Amniotic stem cell (primary cell): ENCODE data around the gene TJP3.

Source experiments
- DNase-seq: peaks from one replicate; lab custom pipeline; 2025; lab: John Stamatoyannopoulos, UW

TJP3 gene

DNA sequence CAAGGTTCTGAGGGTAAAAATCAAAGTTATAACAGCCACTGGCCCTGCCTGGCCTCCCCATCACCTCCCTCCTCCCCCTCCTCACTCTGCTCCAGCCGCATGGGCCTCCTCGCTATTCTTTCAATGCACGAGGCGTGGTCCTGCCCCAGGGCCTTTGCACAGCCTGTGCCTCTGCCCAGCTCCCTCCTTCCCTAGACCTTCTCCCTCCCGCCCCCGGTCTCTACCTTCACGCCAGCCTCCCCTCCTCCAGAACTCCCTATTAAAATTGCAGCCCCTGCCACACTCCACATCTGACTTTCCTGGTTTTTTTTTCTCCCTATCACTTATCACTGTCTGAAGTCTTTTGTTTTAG, 60.5 kb downstream of the TJP3 start:
- no peak for DNase-seq

DNA sequence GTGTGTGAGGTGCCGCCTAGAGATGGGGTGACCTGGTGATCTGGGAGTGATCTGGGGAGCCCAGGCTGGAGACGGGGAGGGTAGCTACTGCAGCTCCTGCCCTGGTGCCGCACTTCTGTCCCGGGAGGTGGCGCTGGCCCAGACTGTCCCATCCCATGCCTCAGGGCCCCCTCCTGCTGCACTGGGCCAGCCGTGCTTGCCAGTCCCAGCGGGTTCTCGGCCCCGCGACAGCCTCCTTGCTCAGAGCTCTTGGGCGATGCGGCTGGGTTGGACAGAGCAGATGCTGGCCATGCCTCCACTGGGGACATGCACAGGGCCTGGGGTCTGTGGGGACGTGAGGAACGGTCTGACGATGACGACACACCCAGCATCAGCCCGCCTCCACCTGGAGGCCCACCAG, 61.3 kb downstream of the TJP3 start:
- no peak for DNase-seq

DNA sequence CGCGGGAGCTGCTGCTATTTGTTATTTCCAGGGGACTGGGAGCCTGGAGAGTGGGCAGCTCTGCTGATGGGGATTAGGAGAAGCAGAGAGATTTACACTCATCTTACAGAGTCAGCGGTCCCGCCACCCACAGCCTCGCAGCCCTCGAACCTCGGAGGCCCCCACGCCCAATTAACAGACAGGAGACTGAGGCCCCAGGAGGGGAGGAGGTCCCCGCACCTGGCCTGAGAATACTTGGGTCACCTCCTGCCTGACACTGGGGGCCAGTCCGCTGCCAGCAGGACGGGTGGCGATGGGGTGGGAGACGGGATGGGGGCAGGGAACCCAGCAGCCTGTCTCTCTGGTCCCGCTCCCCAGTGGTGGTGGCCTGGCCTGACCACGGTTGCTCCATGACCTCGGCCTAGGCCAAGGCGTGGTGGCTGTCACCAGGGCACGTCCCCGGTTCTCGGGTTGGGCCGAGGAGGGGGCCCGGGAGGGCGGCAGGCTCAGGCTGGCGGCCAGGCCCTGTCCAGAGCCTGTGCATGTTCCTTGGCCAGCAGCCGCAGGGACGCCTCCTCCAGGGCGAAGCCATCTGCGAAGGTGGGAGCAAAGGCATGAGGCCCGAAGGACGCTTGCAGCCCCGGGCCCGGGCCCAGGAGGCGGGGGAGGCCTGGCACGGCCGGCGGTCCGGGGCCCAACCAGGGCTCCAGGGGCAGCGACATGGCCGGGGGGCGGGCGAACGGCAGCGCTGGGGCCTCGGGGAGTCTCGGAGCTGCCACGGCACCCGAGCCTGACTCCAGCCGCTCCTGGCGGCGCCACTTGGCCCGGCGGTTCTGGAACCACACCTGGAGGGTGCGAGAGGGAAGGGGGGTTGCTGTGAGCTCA, 62.2 kb downstream of the TJP3 start:
- DNase-seq: no peak

DNA sequence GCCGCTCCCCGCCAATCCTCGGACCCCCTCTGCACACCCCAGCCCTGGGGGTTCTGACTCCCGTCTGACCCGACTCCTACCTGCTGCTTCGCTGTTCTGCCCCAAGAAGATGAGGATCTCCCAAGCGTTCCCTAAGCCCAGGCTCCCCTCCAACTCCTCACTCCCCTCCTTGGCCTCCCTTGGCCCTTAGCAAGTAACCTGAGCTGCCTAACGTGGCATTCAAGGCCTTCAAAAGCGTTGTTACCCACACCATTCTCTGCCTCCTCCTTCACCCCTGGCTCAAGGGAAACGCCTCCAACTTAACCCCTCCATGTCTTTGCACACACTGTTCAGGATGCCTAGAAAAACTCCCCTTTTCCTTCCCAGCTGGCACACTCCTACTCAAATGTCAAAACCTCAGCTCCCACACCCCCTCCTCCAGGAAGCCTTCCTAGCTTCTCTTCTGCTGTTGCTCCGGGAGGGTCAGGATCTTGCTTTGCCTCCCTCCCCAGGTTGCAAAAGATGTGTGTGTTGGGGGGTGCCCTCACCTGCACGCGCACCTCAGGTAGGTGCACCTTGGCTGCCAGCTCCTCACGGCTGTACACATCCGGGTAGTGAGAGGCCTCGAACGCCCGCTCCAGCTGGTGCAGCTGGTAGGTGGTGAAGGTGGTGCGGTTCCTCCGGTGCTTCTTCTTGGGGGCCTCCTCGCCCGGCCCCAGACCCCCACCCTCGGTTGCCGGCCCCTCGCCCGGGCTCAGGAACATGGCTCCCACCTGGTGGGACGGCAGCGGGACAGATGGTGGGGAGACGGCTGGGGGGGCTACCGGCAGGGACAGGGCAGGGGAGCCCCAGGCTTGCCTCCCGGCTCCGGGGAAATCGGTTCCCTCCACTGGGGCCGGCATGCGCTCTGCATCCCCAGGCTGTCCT, 63.1 kb downstream of the TJP3 start:
- DNase-seq: no peak

DNA sequence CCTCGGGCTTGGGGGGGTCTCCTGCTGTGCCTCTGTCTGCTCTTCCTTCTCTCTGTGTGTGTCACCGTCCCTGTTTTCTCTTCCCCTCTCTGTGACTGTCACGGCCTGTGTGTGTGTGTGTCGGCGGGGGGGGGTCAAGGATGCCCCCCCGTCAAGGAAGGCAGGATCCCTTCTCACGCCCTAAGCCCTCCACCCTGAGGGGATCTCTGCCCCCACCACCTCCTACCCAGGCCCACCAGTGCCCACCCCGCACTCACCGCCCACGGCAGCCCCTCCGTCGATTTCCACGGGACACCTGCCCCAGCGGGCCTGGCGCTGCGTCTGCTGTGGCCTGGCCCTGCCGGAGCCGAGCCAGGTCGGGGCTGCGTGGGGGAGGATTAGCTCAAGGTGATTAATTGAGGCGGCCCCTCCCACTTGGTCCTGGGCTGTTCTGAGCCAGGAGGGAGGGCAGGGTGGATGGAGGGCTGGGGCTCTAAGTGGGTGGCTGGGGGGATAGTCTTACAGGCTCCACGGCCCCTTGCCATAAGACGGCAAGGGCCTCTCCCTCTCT, 63.8 kb downstream of the TJP3 start, which contains the start of gene RAX2:
TSS of gene RAX2 (minus strand) at position 323 of the 550 bp plus-strand sequence. CDS start 486 bp downstream, outside the sequence.
- DNase-seq: no peak

DNA sequence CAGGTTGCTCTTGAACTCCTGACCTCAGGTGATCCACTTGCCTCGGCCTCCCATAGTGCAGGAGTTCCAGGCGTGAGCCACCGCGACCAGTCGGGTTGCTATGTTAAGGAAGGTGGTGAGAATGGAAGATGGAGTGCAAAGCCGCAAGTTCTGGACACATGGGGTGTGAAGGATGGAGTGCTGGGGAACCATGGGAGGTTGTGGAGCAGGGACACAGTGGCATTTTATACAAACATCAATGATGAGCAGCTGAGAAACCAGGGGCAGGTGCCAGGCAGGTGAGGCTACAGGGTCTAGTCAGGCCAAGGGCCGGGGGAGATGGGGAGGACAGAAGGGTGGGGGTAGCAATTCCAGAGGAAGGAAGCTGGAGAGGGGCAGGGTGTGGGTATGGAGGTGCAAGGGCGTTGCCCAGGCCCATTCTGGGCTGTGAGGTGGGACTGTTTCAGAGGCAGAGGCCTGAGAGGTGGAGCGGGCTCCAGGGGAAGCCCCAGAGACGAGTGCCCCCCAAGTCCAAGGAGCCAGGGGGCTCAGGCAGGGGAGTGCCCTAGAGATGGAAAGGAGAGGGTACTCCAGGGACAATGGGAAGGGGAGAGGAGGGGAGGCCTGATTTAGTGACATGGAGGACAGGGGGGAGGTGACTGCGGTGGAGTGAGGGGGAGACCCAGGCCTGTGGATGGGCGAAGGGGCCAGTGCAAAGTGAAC, 65.8 kb downstream of the TJP3 start:
- no peak for DNase-seq

DNA sequence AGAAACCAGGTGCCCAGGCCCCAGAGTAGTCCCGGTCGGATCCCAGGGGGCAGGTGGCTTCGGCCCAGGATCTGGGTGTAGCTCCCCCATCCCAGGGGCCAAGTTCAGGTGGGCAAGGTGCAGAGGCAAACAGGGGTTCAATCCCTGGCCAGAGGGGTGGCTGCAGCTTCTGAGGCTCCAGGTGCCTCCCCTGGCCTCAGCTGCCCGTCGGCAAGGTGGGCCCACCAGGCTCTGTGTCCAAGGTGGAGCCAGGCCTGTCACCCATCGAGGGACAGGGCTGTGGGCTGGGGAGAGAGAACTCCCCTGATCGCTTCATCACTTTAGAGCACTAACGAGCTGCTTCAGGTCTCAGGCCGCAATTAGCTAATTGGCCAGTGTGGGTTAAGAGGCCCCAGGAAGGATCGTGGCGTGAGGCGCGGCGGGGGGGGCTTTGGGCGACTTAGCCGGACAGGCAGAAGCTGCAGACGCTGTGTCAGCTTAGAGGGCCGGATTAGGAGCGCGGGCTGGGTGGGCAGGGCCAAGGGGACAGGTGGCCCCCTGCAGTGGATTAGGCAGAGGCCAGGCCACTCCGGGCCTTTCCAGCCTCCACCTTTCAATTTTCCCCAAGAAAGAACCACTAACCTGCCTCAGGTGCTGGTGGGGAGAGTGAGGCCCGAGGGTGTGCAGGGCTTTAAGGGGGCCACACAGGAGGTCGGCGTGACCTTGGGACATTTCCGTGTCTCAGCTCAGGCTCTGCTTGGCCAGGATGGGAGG, 66.6 kb downstream of the TJP3 start:
- DNase-seq: no peak

DNA sequence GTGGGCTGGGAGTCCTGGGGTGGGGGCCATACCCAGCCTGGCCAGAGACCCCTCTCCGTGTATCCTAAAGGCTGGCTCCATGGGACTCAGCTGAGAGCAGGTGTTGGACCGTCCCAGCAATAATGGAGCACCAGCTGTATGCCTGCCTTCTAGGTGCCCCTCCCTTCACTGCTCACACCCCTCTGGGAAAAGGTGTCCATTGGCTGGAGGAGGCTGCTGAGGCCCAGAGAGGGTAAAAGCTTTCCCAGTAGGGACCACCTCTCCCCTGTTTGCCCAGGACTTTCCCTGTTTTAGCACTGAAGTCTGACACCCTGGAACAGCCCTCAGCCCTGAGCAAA, 67.2 kb downstream of the TJP3 start:
- no peak for DNase-seq

DNA sequence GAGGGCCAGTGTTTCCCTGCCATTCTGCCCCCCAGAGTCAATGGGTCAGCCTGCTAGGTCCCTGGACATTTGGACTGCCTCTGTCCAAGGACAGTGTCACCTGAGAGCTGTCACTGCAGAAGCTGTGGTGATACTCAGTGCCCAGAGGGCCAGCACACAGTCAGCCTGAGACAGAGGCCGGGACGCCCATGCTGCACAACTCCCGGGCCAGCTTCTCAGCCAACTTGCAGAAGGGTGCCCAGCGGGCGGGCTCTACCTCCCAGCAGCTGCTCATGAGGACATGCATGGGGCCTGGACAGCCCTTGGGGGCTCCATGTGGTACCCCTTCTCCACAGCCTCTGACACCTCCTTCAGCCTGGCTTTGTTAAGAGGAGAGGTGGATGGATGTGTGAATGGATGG, 67.6 kb downstream of the TJP3 start:
- DNase-seq: no peak

DNA sequence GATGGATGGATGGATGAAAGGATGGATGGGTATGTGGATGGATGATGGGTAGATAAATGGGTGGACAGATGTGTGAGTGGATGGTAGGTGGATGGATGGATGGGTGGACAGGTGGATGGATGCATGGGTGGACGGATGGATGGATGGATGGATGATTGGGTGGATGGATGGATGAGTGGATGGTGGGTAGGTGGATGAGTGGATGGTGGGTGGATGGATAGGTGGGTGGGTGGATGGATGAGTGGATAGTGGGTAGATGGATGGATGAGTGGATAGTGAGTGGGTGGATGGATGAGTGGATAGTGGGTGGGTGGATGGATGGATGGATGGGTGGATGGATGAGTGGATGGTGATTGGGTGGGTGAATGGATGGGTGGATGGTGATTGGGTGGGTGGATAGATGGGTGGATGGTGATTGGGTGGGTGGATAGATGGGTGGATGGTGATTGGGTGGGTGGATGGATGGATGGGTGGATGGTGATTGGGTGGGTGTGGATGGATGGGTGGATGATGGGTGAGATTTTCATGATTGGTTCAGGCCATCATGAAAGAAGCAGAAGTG, 68.4 kb downstream of the TJP3 start:
- no peak for DNase-seq

DNA sequence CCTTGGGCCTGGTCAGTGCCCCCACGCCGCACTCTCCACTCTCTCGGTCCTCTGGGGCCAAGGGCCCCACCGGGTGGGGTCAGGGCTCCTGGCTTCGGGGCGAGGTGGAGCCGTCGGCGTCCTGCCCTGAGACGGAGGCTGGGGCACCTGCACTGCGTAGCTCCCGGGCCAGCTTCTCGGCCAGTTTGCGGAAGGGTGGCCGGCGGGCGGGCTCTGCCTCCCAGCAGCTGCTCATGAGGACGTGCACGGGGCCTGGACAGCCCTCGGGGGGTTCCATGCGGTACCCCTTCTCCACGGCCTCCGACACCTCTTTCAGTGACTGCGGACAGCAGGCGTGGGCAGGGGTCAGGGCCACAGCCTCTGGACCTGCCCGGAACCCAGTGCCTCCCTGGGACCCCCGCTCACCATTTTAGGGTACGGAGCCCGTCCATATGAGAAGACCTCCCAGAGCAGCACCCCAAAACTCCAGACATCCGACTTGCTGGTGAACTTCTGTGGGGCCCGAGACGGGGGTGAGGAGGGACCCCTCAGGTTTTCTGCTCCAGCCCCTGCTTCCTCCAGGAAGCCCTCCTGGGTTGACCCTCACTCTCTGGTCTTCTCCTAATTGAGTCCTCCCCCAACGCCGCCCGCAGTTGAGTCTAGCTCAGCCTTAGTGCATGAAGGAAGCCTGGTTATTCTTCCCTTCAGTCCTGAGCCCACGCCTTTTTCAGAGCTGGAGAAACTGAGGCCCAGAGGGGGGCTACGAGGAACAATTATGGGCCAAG, 70.1 kb downstream of the TJP3 start:
- no peak for DNase-seq

DNA sequence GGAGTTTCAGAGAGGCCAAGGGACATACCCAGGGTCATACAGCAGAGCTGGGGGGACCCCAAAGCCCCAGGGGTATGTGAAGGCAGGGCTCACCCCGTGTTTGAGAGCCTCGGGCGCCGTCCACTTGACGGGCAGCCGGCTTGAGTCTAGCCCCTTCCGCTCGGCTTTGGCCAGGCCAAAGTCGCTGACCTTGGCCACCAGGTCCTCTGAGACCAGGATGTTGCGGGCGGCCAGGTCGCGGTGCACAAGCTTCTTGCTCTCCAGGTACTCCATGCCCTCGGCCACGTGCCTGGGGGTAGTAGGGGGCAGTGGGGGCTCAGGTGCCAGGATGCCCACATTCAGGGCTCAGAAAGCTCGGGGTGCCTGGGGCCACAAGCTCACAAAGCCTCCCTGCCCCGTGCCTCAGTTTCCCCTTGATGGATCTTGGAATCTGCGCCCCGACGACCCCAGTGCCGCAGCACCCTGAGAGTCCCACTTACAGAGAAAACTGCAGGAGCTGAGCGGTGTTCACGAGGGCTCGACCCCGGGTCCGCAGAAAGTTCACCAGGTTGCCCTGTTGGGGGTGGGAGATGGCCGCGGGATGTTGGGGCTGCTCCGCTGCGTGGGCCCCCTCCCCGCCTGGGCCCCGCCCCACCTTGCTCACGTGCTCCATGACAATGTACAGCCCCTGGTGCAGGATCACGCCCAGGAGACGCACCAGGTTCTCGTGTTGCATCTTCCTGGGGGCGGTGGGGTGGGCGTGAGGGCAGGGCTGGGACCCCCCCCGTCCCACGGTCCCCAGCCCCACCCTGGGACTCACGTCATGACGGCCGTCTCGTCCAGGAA, 70.9 kb downstream of the TJP3 start:
- DNase-seq: no peak

DNA sequence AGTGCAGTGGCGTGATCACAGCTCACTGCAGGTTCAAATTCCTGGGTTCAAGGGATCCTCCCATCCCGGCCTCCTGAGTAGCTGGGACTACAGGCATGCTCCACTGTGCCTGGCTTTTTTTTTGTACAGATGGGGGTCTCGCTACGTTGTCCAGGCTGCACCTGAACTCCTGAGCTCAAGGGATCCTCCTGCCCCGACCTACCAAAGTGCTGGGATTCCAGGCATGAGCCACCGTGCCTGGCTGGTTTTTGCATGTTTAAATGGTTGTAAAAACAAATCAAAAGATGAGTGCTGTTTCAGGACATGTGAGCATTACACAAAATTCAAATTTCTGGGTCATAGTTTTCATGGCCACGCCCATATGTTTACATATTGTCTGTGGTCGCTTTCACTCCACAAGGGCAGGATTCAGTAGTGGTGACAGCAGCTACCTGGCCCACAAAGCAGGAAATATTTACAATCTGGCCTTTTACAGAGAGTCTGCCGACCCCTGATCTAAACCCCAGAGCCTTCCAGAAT, 72.7 kb downstream of the TJP3 start:
- no peak for DNase-seq

DNA sequence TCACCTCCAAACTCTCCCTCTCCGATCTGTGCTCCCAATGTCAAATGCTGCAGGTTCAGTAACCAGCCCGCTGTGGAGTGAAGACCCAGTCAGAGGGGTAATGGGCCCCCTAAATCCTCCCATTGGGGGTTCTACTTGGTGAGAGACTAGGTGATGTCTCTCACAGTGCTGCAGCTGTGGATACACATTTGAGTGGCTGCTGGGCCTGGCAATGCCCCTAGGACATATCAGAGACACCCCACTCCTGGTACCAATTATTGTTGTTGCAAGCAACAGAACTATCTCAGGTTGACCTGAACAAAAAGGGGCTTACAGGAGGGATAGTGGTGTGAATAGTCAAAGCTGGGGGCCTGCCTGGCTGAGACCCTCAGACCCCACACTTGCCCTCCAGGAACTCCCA, 73.4 kb downstream of the TJP3 start:
- no peak for DNase-seq

DNA sequence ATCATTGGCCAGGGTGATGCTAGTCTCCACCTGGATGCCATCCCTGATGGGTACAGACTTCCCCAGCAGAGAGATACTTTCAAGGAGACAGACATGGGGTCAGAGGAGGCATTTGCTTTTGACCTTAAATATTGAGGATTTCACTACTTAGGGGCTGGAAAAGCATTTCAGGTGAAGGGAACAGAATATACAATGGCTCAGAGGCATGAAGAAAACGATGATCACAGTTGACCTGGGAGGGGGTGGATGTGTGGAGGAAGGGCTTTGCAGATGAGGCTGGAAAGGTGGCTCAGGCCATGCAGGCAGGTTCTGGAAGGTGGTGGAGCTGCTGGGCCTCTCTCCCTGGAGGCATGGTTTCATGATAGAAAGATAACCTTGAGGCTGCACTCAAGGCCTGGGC, 74.1 kb downstream of the TJP3 start:
- no peak for DNase-seq

DNA sequence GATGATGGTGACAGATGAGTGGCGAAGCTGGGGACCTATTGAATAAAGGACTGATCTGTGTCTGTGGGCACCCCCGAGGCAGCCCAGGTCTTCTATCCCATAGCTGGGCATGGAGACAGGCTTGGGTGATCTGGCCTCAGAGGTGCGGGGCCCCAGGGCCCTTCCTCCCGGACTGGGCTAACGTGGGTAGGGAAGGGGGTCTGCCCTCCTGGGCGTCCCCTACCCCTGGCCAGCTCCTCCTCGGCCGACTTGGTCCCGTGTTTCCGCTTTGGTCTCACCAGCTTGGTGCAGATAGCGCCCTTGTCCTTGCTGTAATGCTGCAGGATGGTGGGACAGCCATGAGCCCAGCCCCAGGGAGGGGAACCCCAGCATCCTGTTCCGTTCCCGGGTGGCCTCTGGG, 74.7 kb downstream of the TJP3 start:
- DNase-seq: no peak

DNA sequence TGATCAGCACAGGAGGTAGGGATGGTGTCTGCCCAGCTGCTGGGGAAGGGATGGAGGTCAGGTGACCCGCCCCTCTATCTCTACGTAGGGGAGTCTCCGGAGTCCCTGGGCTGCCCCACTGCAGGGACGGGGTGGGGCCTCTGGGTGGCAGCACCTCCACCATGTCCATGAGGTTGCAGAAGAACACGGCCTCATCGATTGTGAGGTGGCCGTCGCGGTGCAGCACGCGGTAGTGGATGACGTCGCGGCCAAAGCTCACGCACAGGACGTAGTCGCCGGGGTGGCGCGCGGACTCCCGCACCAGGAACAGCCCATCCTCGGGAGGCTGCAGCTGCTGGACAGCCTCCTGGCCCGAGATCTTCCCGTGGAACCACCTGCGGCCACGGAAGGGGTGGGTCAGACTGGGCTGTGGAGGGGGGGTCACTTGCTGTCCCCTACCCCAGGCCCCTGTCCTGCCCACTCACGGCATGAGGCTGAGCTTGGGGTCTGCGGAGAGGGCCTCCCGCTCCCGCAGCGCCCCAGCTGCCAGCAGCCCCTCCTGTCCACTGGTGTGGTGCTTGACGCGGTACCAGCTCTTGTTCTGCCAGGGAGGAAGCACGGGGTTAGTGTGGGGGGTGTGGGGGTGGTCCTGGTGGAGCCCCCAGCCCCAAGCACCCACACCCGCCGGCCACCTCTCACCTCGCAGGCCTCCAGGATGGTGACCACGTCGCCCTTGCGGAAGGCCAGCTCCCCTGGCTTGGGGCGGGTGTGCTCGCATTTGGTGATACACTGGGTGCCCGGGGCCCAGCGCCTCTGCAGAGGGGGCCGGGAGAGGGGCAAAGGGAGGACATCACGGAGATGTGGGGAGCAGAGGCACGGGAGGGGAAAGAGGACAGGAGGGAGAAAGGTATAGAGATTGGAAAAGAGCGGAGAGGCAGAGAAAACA, 75.7 kb downstream of the TJP3 start:
- DNase-seq: no peak
